H1 (cell line): ENCODE data around the gene PGAM2. TPM values are rescaled to one million over a fixed set of nuclear protein-coding genes. Genes with fewer than 3 reads are reported as not detected.

Experiments used
- CTCF ChIA-PET: fragments of 300-600 bp; sonication (Branson Sonifier 250); formaldehyde crosslinking; loops from one replicate; lab custom pipeline; 2021; ENCODE audit not compliant: partially characterized antibody; lab: Charles Lee
- POLR2A ChIA-PET: fragments of 300-600 bp; sonication (Branson Sonifier 250); formaldehyde crosslinking; loops from one replicate; lab custom pipeline; 2021; ENCODE audit warnings: inconsistent platforms; ENCODE audit not compliant: partially characterized antibody; lab: Charles Lee
- DNase-seq, 2 experiments: peaks; one replicate each; pipeline versions ENCODE4 v3.0.0 to v3.0.0-alpha.2; 2010 to 2022; ENCODE audit warnings: low spot score in 2 of 2, low read depth in 1 of 2, mixed read lengths in 1 of 2
- FAIRE-seq: peaks from 2 replicates; lab custom pipeline; 2011; peaks lifted over from hg19 to GRCh38; lab: Jason Lieb, UNC
- H2AFZ ChIP-seq: 2 replicates; pipeline ENCODE4 v1.8.1; 2012; ENCODE audit warnings: low read length, inconsistent platforms
- H2AK5ac ChIP-seq: 2 replicates; pipeline ENCODE4 v1.6.1; 2013; ENCODE audit warnings: low read depth, low read length
- H2BK120ac ChIP-seq: replicated peaks from 2 replicates; pipeline ENCODE3; 2013; ENCODE audit warnings: low read depth, low read length, inconsistent platforms
- H2BK12ac ChIP-seq: 2 replicates; pipeline ENCODE4 v1.6.1; 2013; ENCODE audit warnings: low read depth, low read length
- H2BK15ac ChIP-seq: 2 replicates; pipeline ENCODE4 v1.6.1; 2013; ENCODE audit warnings: low read length
- H2BK20ac ChIP-seq: 2 replicates; pipeline ENCODE4 v1.6.1; 2013; ENCODE audit warnings: low read length
- H2BK5ac ChIP-seq: 2 replicates; pipeline ENCODE4 v1.6.1; 2013; ENCODE audit warnings: low read depth, low read length
- H3K14ac ChIP-seq: 2 replicates; pipeline ENCODE4 v1.6.1; 2013; ENCODE audit warnings: inconsistent platforms; ENCODE audit not compliant: insufficient read length
- H3K18ac ChIP-seq: 2 replicates; pipeline ENCODE4 v1.6.1; 2013; ENCODE audit warnings: low read length; ENCODE audit errors: extremely low read depth
- H3K23ac ChIP-seq: 2 replicates; pipeline ENCODE4 v1.6.1; 2013; ENCODE audit warnings: inconsistent platforms; ENCODE audit not compliant: insufficient read length
- H3K23me2 ChIP-seq: 2 replicates; pipeline ENCODE4 v1.6.1; 2013; ENCODE audit warnings: low read depth, low read length
- H3K27ac ChIP-seq: 2 replicates; pipeline ENCODE4 v1.6.1; 2011; ENCODE audit warnings: low read depth, low read length, inconsistent platforms
- H3K27me3 ChIP-seq, 4 experiments: replicated peaks in 1 of 4; 1 replicate in 1 of 4; 2 replicates in 3 of 4; pipeline versions ENCODE4 v1.6.1 to v1.8.1; 2011 to 2013; ENCODE audit warnings: low read length in 3 of 4, mild to moderate bottlenecking in 3 of 4, inconsistent platforms in 2 of 4, mixed read lengths in 2 of 4, moderate library complexity in 1 of 4; ENCODE audit not compliant: control insufficient read depth in 3 of 4, insufficient read depth in 3 of 4; ENCODE audit errors: extremely low read depth in 1 of 4
- H3K36me3 ChIP-seq, 4 experiments: 2 replicates each; pipeline versions ENCODE4 v1.6.1 to v1.8.1; 2011 to 2013; ENCODE audit warnings: mild to moderate bottlenecking in 4 of 4, low read length in 3 of 4, moderate library complexity in 2 of 4, control low read depth in 1 of 4, inconsistent platforms in 1 of 4; ENCODE audit not compliant: insufficient read depth in 4 of 4, control insufficient read depth in 2 of 4
- H3K4ac ChIP-seq: replicated peaks from 2 replicates; pipeline ENCODE3; 2013; ENCODE audit warnings: low read length, low read depth, mixed read lengths, inconsistent platforms; ENCODE audit not compliant: insufficient read length
- H3K4me1 ChIP-seq, 4 experiments: replicated peaks in 1 of 4; 1 replicate in 1 of 4; 2 replicates in 3 of 4; pipeline versions ENCODE4 v1.6.1 to v1.8.1; 2011 to 2013; ENCODE audit warnings: low read length in 3 of 4, inconsistent platforms in 2 of 4, mixed read lengths in 1 of 4; ENCODE audit not compliant: insufficient read depth in 4 of 4, control insufficient read depth in 3 of 4
- H3K4me2 ChIP-seq, 2 experiments: 2 replicates each; pipeline versions ENCODE4 v1.6.1 to v1.8.1; 2011 to 2013; ENCODE audit warnings: low read depth in 2 of 2, low read length in 2 of 2, control low read depth in 1 of 2, inconsistent platforms in 1 of 2, mild to moderate bottlenecking in 1 of 2; ENCODE audit not compliant: insufficient read depth in 1 of 2
- H3K4me3 ChIP-seq, 4 experiments: fragments of 200-600, 300-600 bp in 1 of 4; sonication (generic), shearing (Covaris generic), sonication (Bioruptor Twin) in 1 of 4; 2 replicates each; pipeline versions ENCODE4 v1.5.1 to v1.8.1; 2011 to 2016; ENCODE audit warnings: low read length in 4 of 4, low read depth in 3 of 4, control low read depth in 2 of 4, inconsistent platforms in 2 of 4, mild to moderate bottlenecking in 2 of 4, mixed read lengths in 1 of 4, moderate library complexity in 1 of 4; ENCODE audit not compliant: insufficient read depth in 2 of 4; ENCODE audit errors: extremely low read depth in 1 of 4
- H3K56ac ChIP-seq: replicated peaks from 2 replicates; pipeline ENCODE3; 2013; ENCODE audit warnings: low read depth, mild to moderate bottlenecking, mixed read lengths, low read length, inconsistent platforms; ENCODE audit not compliant: insufficient read length
- H3K79me1 ChIP-seq: 2 replicates; pipeline ENCODE4 v1.6.1; 2013; ENCODE audit warnings: low read depth, low read length, control low read depth
- H3K79me2 ChIP-seq, 2 experiments: 2 replicates each; pipeline versions ENCODE4 v1.6.1 to v1.8.1; 2012 to 2013; ENCODE audit warnings: low read length in 2 of 2, mild to moderate bottlenecking in 2 of 2, inconsistent platforms in 1 of 2; ENCODE audit not compliant: insufficient read depth in 2 of 2, control insufficient read depth in 1 of 2
- H3K9ac ChIP-seq, 4 experiments: replicated peaks in 1 of 4; 1 replicate in 1 of 4; 2 replicates in 3 of 4; pipeline versions ENCODE4 v1.6.1 to v1.8.1; 2011 to 2013; ENCODE audit warnings: low read depth in 3 of 4, low read length in 3 of 4, control low read depth in 2 of 4, mild to moderate bottlenecking in 2 of 4, moderate library complexity in 2 of 4, inconsistent platforms in 1 of 4; ENCODE audit errors: extremely low read depth in 1 of 4
- H3K9me3 ChIP-seq, 2 experiments: 2 replicates each; pipeline versions ENCODE4 v1.6.1 to v1.8.1; 2012 to 2013; ENCODE audit warnings: mild to moderate bottlenecking in 2 of 2, moderate library complexity in 2 of 2, control low read depth in 1 of 2, inconsistent platforms in 1 of 2, low read depth in 1 of 2, low read length in 1 of 2, mixed read lengths in 1 of 2; ENCODE audit not compliant: insufficient read depth in 2 of 2
- H4K20me1 ChIP-seq, 2 experiments: replicated peaks in 1 of 2; 2 replicates each; pipeline versions ENCODE3 to v1.8.1; 2011 to 2013; ENCODE audit warnings: inconsistent platforms in 2 of 2, low read length in 2 of 2, mild to moderate bottlenecking in 1 of 2; ENCODE audit not compliant: insufficient read depth in 2 of 2, control insufficient read depth in 1 of 2
- H4K5ac ChIP-seq: 2 replicates; pipeline ENCODE4 v1.6.1; 2013; ENCODE audit warnings: low read length, low read depth, mixed read lengths, inconsistent platforms; ENCODE audit not compliant: insufficient read length
- H4K8ac ChIP-seq: 2 replicates; pipeline ENCODE4 v1.8.0; 2013; ENCODE audit warnings: mild to moderate bottlenecking, moderate library complexity, low read length, inconsistent platforms; ENCODE audit not compliant: insufficient read depth; ENCODE audit errors: extremely low read depth
- H4K91ac ChIP-seq: replicated peaks from 2 replicates; pipeline ENCODE3; 2013; ENCODE audit warnings: low read length, mixed read lengths, inconsistent platforms; ENCODE audit not compliant: insufficient read length
- BCL11A ChIP-seq, 2 experiments: IDR thresholded peaks; one replicate each; pipeline ENCODE4 v1.6.1; 2011; ENCODE audit warnings: low read depth in 2 of 2, low read length in 2 of 2, mild to moderate bottlenecking in 2 of 2
- CEBPB ChIP-seq: IDR thresholded peaks from 2 replicates; pipeline ENCODE4 v1.6.1; 2012; ENCODE audit warnings: low read depth, low read length
- GTF2F1 ChIP-seq: IDR thresholded peaks from 2 replicates; pipeline ENCODE4 v1.6.1; 2012; ENCODE audit warnings: low read depth, low read length, improper control_type of control experiment, borderline replicate concordance
- JUND ChIP-seq: IDR thresholded peaks from 2 replicates; pipeline ENCODE4 v1.6.1; 2011; ENCODE audit warnings: mild to moderate bottlenecking, improper control_type of control experiment, low read length
- NANOG ChIP-seq: IDR thresholded peaks from 2 replicates; pipeline ENCODE4 v1.6.1; 2011; ENCODE audit warnings: low read length, low read depth, mild to moderate bottlenecking, inconsistent platforms; ENCODE audit not compliant: insufficient read depth, poor library complexity, severe bottlenecking
- SIN3A ChIP-seq, 2 experiments: IDR thresholded peaks in 1 of 2; conservative IDR thresholded peaks in 1 of 2; 2 replicates each; pipeline ENCODE4 v1.6.1; 2011 to 2012; ENCODE audit warnings: low read length in 2 of 2, improper control_type of control experiment in 1 of 2, low read depth in 1 of 2, mild to moderate bottlenecking in 1 of 2
- SIX5 ChIP-seq: IDR thresholded peaks from 2 replicates; pipeline ENCODE4 v1.6.1; 2011; ENCODE audit warnings: mild to moderate bottlenecking, low read depth, low read length
- WGBS, 2 experiments: shearing (Covaris generic) in 1 of 2; methylation state at CpG; one replicate each; pipeline versions ENCODE4 v1.1.6 to v1.1.7; 2013 to 2015; ENCODE audit warnings: low lambda C conversion rate in 2 of 2, mixed read lengths in 2 of 2, inconsistent platforms in 1 of 2, low coverage in 1 of 2, missing lambda C conversion rate in 1 of 2; ENCODE audit not compliant: insufficient replicate concordance in 2 of 2, insufficient coverage in 1 of 2, insufficient read length in 1 of 2; ENCODE audit errors: extremely low coverage in 1 of 2, missing lambda C conversion rate in 1 of 2; 5-methylcytosine and 5-hydroxymethylcytosine counted together
- polyA plus RNA-seq, 7 experiments: library from polyadenylated mRNA; depleted of rRNA in 3 of 7; stranded (reverse) in 5 of 7; unstranded in 2 of 7; fragments of >200 nt in 5 of 7; fragments of 200-250 nt in 2 of 7; gene quantifications; 1 replicate in 5 of 7; 2 replicates in 1 of 7; 4 replicates in 1 of 7; pipeline versions ENCODE4 v1.2.1 to v1.2.3, GENCODE V29; 2011 to 2013; ENCODE audit warnings: missing spikeins in 2 of 7, mixed read lengths in 2 of 7
- total RNA-seq: library from RNA; stranded (reverse); fragmentation: NEBNext Ultra II Directional; extraction: Animal tissue kit (Norgen Biotek cat#: 25700); gene quantifications from 2 replicates; pipeline ENCODE4 v1.2.1, GENCODE V29; 2021

The PGAM2 gene
- total and polyA plus RNA-seq, 2 of the 8 experiments (the other 6 are each of a cell fraction or from before 2014, with no cell fraction given) = 2.1 to 2.9 TPM

GRCh38 chr7:44107961-44108767, 42.8 kb upstream of the PGAM2 start:
- 88% methylated on average over 16 of the region's 21 CpGs; no CpG with 5 or more reads in 1 of the 2 experiments for WGBS, 2 experiments
- POLR2A ChIA-PET = interaction anchor here (1.7 kb wide), 1 partner anchor 14 kb away, joined by 6 read pairs; the partner anchor contains the start of gene POLD2

More at GRCh38 chr7:44107961-44108767, 42.8 kb upstream of the PGAM2 start:
- Histone ChIP-seq H3K4me3 (no peak overlapping the region), H4K91ac (no peak overlapping the region), H3K36me3 (no peaks in the 10 kb centered on the region; a peak in 2 of 8 replicates), H3K23ac (no peak overlapping the region), H3K27ac (no peak overlapping the region), H3K27me3 (peaks cover 0 to 18% (median 13%) of the 10 kb centered on the region in 4 experiments; a peak in 6 of 7 replicates), H2BK120ac (no peak overlapping the region), H3K9ac (no peak overlapping the region), H3K18ac (no peak overlapping the region), H2AK5ac (no peak overlapping the region), H2BK20ac (no peak overlapping the region), H3K9me3 (no peaks in the 10 kb centered on the region), H3K14ac (no peak overlapping the region), H2BK5ac (no peak overlapping the region), H2BK15ac (no peak overlapping the region), H4K8ac (no peak overlapping the region), H2BK12ac (no peak overlapping the region), H4K5ac (no peak overlapping the region), H2AFZ (no peak overlapping the region), H4K20me1 (peaks cover 2 to 6% of the 10 kb centered on the region in 2 experiments), H3K4me1 (peaks cover 0 to 14% (median 9%) of the 10 kb centered on the region in 4 experiments; a peak in 6 of 7 replicates), H3K4ac (no peak overlapping the region), H3K56ac (no peak overlapping the region), H3K23me2 (peaks cover 15% of the 10 kb centered on the region), H3K79me1 (peaks cover 4% of the 10 kb centered on the region; the same call in 1 of the 2 replicates), H3K79me2 (no peaks in the 10 kb centered on the region; a peak in 1 of 4 replicates), H3K4me2 (no peak overlapping the region)
- DNase-seq (no peak), FAIRE-seq (no peak)
- TF ChIP-seq BCL11A (IDR thresholded peaks at IDR 0.05; ENCODE audit: low read depth in 2 of 2, low read length in 2 of 2) (no peak), NANOG (no peak), SIX5 (no peak), GTF2F1 (no peak), CEBPB (no peak), JUND (no peak), SIN3A (conservative IDR thresholded peaks at IDR 0.05 in 1 of 2, IDR thresholded peaks at IDR 0.05 in 1 of 2; ENCODE audit: low read depth in 1 of 2, low read length in 2 of 2) (no peak)
- CTCF ChIA-PET = interaction anchor here (0.9 to 2.4 kb wide), 4 partner anchors 15 to 133 kb away, joined by 3 to 11 read pairs (median 3); partner anchors contain the start of gene POLD2
